LHCN-M2 (cell line): ENCODE results near the gene CDK5RAP1. TPM values are rescaled to one million over a fixed set of nuclear protein-coding genes. Genes with fewer than 3 reads are reported as not detected.

Source experiments
- total RNA-seq: library from RNA; depleted of rRNA; stranded (reverse); fragments of >200 nt; gene quantifications from 2 replicates; pipeline ENCODE4 v1.2.3, GENCODE V29; 2014; rRNA removed

CDK5RAP1 gene
- total RNA-seq, 1 experiment from 2014 or later, result 23.5 TPM

Other genes starting within 250 kb of the CDK5RAP1 start
- not detected in 2 replicates for gene BPIFA2, start 233.4 kb downstream of the CDK5RAP1 start, total RNA-seq
- not detected in 2 replicates for gene BPIFA3, start 184.2 kb downstream of the CDK5RAP1 start, total RNA-seq
- gene BPIFA1, start 165.5 kb downstream of the CDK5RAP1 start, total RNA-seq, result not detected in 2 replicates
- not detected in 2 replicates for gene BPIFB1, start 118.3 kb downstream of the CDK5RAP1 start, total RNA-seq
- gene SNTA1, start 42.2 kb upstream of the CDK5RAP1 start, total RNA-seq, result 26.2 and 29.7 TPM in 2 replicates
- gene CBFA2T2, start 88.6 kb upstream of the CDK5RAP1 start, total RNA-seq, result 6.6 and 8.6 TPM in 2 replicates